Fibroblast of lung (primary cell): Measurements from ENCODE around the gene ACTR1B. TPM values are rescaled to one million over a fixed set of nuclear protein-coding genes. Genes with fewer than 3 reads are reported as not detected.
"Not testable (repeated sequence)": the region's sequence is repeated elsewhere in the genome, so short reads cannot be mapped to it uniquely, and the experiment has no call there.

Source experiments
- DNase-seq, 2 donors: peaks; one replicate each; pipeline versions ENCODE4 v3.0.0 to v3.0.0-alpha.2; 2010; ENCODE audit warnings: low read depth in 2 of 2
- H2AFZ ChIP-seq: 2 replicates; pipeline ENCODE4 v1.5.1; 2012; ENCODE audit warnings: low read length, control low read depth, inconsistent platforms
- H3K27ac ChIP-seq: 2 replicates; pipeline ENCODE4 v1.5.1; 2011; ENCODE audit warnings: low read length, control low read depth; ENCODE audit not compliant: insufficient read depth
- H3K27me3 ChIP-seq: 2 replicates; pipeline ENCODE4 v1.5.1; 2011; ENCODE audit warnings: mild to moderate bottlenecking, low read length; ENCODE audit not compliant: control insufficient read depth, insufficient read depth
- H3K36me3 ChIP-seq: 2 replicates; pipeline ENCODE4 v1.5.1; 2011; ENCODE audit warnings: low read length; ENCODE audit not compliant: control insufficient read depth, insufficient read depth
- H3K4me1 ChIP-seq: 2 replicates; pipeline ENCODE4 v1.5.1; 2011; ENCODE audit warnings: low read length; ENCODE audit not compliant: control insufficient read depth, insufficient read depth; ENCODE audit errors: extremely low read depth
- H3K4me2 ChIP-seq: 2 replicates; pipeline ENCODE4 v1.5.1; 2011; ENCODE audit warnings: low read length, control low read depth; ENCODE audit not compliant: insufficient read depth; ENCODE audit errors: extremely low read depth
- H3K4me3 ChIP-seq, 4 experiments: fragments of 200-600 bp in 1 of 4; sonication (generic) in 1 of 4; replicated peaks in 1 of 4; 2 replicates each; pipeline ENCODE4 v1.5.1; 2011 to 2016; ENCODE audit warnings: low read length in 4 of 4, low read depth in 3 of 4, mild to moderate bottlenecking in 3 of 4, control low read depth in 2 of 4, inconsistent platforms in 1 of 4, mixed read lengths in 1 of 4; ENCODE audit not compliant: insufficient read depth in 1 of 4; ENCODE audit errors: control extremely low read depth in 1 of 4
- H3K79me2 ChIP-seq: 2 replicates; pipeline ENCODE4 v1.5.1; 2012; ENCODE audit warnings: mild to moderate bottlenecking, low read length, inconsistent platforms; ENCODE audit not compliant: control insufficient read depth, insufficient read depth
- H3K9ac ChIP-seq: 2 replicates; pipeline ENCODE4 v1.5.1; 2011; ENCODE audit warnings: mild to moderate bottlenecking, low read length, control low read depth; ENCODE audit not compliant: insufficient read depth
- H3K9me3 ChIP-seq: 2 replicates; pipeline ENCODE4 v1.5.1; 2012; ENCODE audit warnings: low read depth, low read length; ENCODE audit not compliant: control insufficient read depth, insufficient read depth
- H4K20me1 ChIP-seq: 2 replicates; pipeline ENCODE4 v1.5.1; 2011; ENCODE audit warnings: low read length; ENCODE audit not compliant: control insufficient read depth, insufficient read depth; ENCODE audit errors: extremely low read depth
- CTCF ChIP-seq, 2 donors: IDR thresholded peaks in 1 of 2; conservative IDR thresholded peaks in 1 of 2; 1 replicate in 1 of 2; 2 replicates in 1 of 2; pipeline ENCODE4 v1.5.1; 2011 to 2012; ENCODE audit warnings: low read length in 2 of 2, control low read depth in 1 of 2, inconsistent platforms in 1 of 2, low read depth in 1 of 2, mild to moderate bottlenecking in 1 of 2
- EZH2 ChIP-seq: IDR thresholded peaks from 2 replicates; pipeline ENCODE4 v1.5.1; 2012; ENCODE audit warnings: low read length, control low read depth, mild to moderate bottlenecking; ENCODE audit errors: missing control alignments
- polyA plus RNA-seq, 2 donors: library from polyadenylated mRNA; depleted of rRNA in 1 of 2; stranded (reverse) in 1 of 2; unstranded in 1 of 2; fragments of >200 nt; gene quantifications; 2 replicates each; pipeline ENCODE4 v1.2.1, GENCODE V29; 2011 to 2012; ENCODE audit warnings: missing spikeins in 1 of 2
- total RNA-seq: library from RNA; depleted of rRNA; stranded (reverse); fragments of >200 nt; gene quantifications from 2 replicates; pipeline ENCODE4 v1.2.1, GENCODE V29; 2014

ACTR1B gene
- total and polyA plus RNA-seq, 2 donors (not counting 1 experiment from before 2014, with no cell fraction given): 38.3 to 69.9 TPM

GRCh38 chr2:97691166-97691565 lies 27.3 kb upstream of the ACTR1B start:
- H3K36me3 ChIP-seq: no peaks in the 10 kb centered on the region
- H4K20me1 ChIP-seq: no peaks in the 10 kb centered on the region
- no peaks in the 10 kb centered on the region for H3K4me1 ChIP-seq
- TF ChIP-seq CTCF (conservative IDR thresholded peaks at IDR 0.05 in 1 of 2, IDR thresholded peaks at IDR 0.05 in 1 of 2; ENCODE audit: low read depth in 1 of 2, low read length in 2 of 2): no peak
- no peak for TF ChIP-seq EZH2
- H3K4me2 ChIP-seq: no peak overlapping the region
- H3K79me2 ChIP-seq: no peaks in the 10 kb centered on the region
- no peak overlapping the region for H3K9ac ChIP-seq
- H2AFZ ChIP-seq: no peak overlapping the region
- no peak for DNase-seq
- no peaks in the 10 kb centered on the region for H3K27me3 ChIP-seq
- no peak overlapping the region for H3K27ac ChIP-seq
- H3K4me3 ChIP-seq: no peak overlapping the region
- no peaks in the 10 kb centered on the region for H3K9me3 ChIP-seq

DNA sequence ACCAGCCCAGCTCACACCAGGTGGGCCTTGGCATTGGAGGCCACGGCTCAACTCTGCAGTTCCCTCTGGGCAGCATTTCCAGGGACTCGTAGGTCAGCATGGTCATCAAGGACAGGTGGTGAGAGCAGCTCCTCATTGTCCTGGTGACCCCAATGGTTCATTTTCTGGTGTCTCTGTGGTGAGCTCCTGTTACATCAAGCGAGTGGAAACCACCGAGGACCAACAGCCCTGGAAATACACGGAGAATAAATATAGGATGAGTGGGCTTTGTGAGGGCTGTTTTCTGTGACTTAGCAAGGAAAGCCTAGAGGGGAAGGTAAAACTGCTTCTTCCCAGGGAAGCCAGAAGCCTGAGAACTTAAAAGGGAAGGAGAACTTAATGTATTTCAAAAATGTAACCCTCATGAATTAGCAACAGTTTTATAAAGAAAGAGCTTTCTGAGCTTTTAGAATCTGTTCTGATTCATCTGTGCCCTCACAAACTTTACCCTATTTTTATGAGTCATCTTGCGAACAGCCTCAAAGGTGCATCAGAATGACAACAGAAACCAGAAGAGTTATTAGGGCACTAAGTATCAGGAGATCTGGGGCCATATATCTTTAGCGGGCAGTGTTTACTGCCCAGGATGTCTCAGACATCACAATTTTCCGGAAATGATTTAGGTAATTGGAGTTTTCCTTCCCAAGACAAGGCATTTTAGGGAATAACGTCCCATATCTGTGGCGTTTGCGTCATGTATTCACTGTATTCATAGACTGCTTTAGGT lies 24.4 kb upstream of the ACTR1B start:
- DNase-seq: no peak
- Histone ChIP-seq H3K4me1 (no peaks in the 10 kb centered on the region), H3K4me3 (no peak overlapping the region), H3K79me2 (no peaks in the 10 kb centered on the region), H3K36me3 (no peaks in the 10 kb centered on the region), H4K20me1 (no peaks in the 10 kb centered on the region), H2AFZ (no peak overlapping the region), H3K27me3 (no peaks in the 10 kb centered on the region), H3K9me3 (no peaks in the 10 kb centered on the region), H3K4me2 (no peak overlapping the region), H3K27ac (no peak overlapping the region), H3K9ac (no peak overlapping the region)
- TF ChIP-seq EZH2 (no peak), CTCF (conservative IDR thresholded peaks at IDR 0.05 in 1 of 2, IDR thresholded peaks at IDR 0.05 in 1 of 2; ENCODE audit: low read depth in 1 of 2, low read length in 2 of 2) (no peak)

GRCh38 chr2:97687235-97687634 lies 23.4 kb upstream of the ACTR1B start:
- H3K36me3 ChIP-seq, H3K9ac ChIP-seq, H3K27me3 ChIP-seq, H4K20me1 ChIP-seq, H3K4me2 ChIP-seq, DNase-seq, H2AFZ ChIP-seq, H3K4me3 ChIP-seq, H3K79me2 ChIP-seq, H3K27ac ChIP-seq, H3K4me1 ChIP-seq, H3K9me3 ChIP-seq: not testable (repeated sequence)
